Measurements from ENCODE around the gene BCAS3.

BCAS3 gene

DNA sequence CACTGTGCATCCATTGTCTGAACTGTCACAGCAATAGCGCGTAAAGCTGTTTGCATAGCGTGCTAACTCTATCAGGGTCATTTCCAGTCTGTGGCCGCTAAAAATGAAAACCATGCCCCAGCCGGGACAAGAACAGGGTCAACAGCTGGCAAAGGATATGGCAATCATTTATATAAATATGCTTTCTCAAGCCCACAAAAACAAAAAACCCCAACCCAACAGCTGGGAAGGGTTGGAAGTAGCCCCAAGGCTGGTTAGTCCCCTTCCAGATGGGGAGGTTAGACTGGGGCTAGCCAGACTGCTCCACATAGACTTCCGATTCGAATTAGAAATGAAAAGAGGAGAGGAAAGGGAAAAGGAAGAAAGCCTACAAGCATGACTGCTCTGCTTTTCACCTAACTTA is 518.7 kb downstream of the BCAS3 start:
- Histone ChIP-seq H3K18ac (ENCODE audit: low read length) (no peak overlapping the region), H3K79me2 (ENCODE audit: control insufficient read depth, insufficient read depth, low read length, poor library complexity) (no peaks in the 10 kb centered on the region), H3K4ac (ENCODE audit: low read depth, low read length) (no peak overlapping the region), H3K4me2 (ENCODE audit: low read length) (no peak overlapping the region), H2AFZ (ENCODE audit: insufficient read depth, low read length, poor library complexity) (no peak overlapping the region), H3K4me3 (ENCODE audit: low read depth, low read length) (no peak overlapping the region), H2AK5ac (ENCODE audit: low read length) (no peak overlapping the region), H3K27me3 (ENCODE audit: insufficient read depth, low read length) (no peaks in the 10 kb centered on the region), H3K36me3 (ENCODE audit: control insufficient read depth in 1 of 2, insufficient read depth in 2 of 2, low read length in 2 of 2) (no peaks in the 10 kb centered on the region), H3K79me1 (ENCODE audit: low read length) (no peaks in the 10 kb centered on the region), H3K9me3 (ENCODE audit: insufficient read depth, low read depth, low read length) (no peaks in the 10 kb centered on the region), H3K23ac (ENCODE audit: low read length) (no peak overlapping the region), H3K9ac (ENCODE audit: low read length) (no peak overlapping the region), H2BK120ac (ENCODE audit: insufficient read depth, low read length, poor library complexity) (no peak overlapping the region), H4K12ac (ENCODE audit: low read depth, low read length) (no peak overlapping the region), H3K4me1 (ENCODE audit: control insufficient read depth in 1 of 2, insufficient read depth in 2 of 2, low read length in 2 of 2) (peaks cover 2 to 5% of the 10 kb centered on the region in 2 experiments), H3K14ac (ENCODE audit: low read length) (no peak overlapping the region), H4K8ac (ENCODE audit: low read depth, low read length) (no peak overlapping the region), H2BK12ac (ENCODE audit: low read length) (no peak overlapping the region), H3K27ac (ENCODE audit: low read depth, low read length) (no peak overlapping the region), H4K91ac (ENCODE audit: low read depth, low read length) (no peak overlapping the region), H2BK5ac (ENCODE audit: low read depth, low read length, poor library complexity) (no peak overlapping the region)
- DNase-seq = no peak
- no CpG with 5 or more reads among the region's 7 CpGs for WGBS (ENCODE audit: extremely low coverage, insufficient coverage, insufficient read length)

DNA sequence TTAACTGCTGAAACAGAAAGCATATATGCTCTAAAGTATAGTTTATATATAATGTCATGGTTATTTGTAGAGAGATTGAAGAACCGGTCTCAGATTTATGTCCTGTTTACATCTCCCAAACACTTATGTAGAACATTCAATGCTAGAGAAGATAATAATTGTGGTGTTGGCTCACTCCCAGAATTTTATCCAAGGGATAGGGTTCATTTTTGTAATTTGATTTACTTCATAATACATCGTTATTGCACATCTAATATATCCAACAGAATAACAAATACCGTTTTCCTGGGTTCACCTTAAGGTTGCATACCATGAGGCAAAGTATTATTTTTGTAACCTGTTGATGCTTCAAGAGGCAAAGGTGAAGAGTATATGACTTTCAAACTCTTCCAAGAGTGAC is 519.1 kb downstream of the BCAS3 start:
- WGBS (ENCODE audit: extremely low coverage, insufficient coverage, insufficient read length) = no CpG with 5 or more reads among the region's 3 CpGs

DNA sequence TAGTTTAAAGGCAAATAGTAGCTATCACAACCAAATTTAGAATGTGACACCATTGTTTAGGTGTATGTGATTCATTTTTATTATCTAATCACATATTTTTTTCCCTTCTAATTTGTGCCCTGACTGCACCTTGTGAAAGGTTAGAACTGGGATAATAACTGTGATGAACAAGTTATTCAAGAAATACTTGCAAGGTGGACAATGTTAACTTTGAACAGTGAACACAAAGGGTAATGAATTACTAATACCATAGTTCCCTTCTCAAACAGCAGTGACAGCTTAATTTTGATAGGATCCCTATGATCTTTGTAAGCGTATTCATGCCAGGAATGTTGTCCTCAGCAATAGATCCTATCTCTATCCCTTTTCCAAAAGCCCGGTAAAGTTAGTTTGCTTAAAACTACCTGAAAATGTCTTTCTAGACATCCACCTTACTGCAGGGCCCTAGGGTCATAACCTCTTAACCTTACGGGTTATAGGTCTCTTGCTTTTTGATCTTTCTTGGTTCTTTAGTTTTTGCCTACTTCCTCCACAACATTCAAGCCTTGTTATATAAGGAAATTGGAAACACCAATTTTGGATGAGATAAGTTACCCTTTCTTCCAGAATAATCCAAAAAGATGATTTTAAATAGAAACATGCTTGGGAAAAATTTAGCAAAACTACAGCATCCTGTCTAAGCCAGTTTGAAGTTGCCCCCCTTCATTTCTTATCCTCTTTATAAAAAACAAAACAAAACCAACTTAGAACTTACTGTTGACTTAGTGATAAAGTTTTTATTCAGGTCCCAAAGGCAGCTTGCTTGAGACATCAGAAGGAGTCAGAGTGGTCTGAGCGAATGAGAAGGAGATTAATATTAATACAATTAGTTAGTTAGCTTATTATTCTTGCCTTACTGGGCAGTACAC is 522.0 kb downstream of the BCAS3 start:
- H3K9ac ChIP-seq (ENCODE audit: low read length) = no peak overlapping the region
- no peaks in the 10 kb centered on the region for H3K36me3 ChIP-seq (ENCODE audit: control insufficient read depth in 1 of 2, insufficient read depth in 2 of 2, low read length in 2 of 2)
- H3K14ac ChIP-seq (ENCODE audit: low read length) = no peak overlapping the region
- no peaks in the 10 kb centered on the region for H3K27me3 ChIP-seq (ENCODE audit: insufficient read depth, low read length)
- H4K12ac ChIP-seq (ENCODE audit: low read depth, low read length) = no peak overlapping the region
- H2BK12ac ChIP-seq (ENCODE audit: low read length) = no peak overlapping the region
- no peak overlapping the region for H3K4ac ChIP-seq (ENCODE audit: low read depth, low read length)
- peaks cover 2 to 5% of the 10 kb centered on the region in 2 experiments for H3K4me1 ChIP-seq (ENCODE audit: control insufficient read depth in 1 of 2, insufficient read depth in 2 of 2, low read length in 2 of 2)
- H3K18ac ChIP-seq (ENCODE audit: low read length) = no peak overlapping the region
- no peak overlapping the region for H2BK5ac ChIP-seq (ENCODE audit: low read depth, low read length, poor library complexity)
- no peak overlapping the region for H3K4me3 ChIP-seq (ENCODE audit: low read depth, low read length)
- WGBS (ENCODE audit: extremely low coverage, insufficient coverage, insufficient read length) = no CpG with 5 or more reads among the region's 4 CpGs
- no peaks in the 10 kb centered on the region for H3K9me3 ChIP-seq (ENCODE audit: insufficient read depth, low read depth, low read length)
- H3K4me2 ChIP-seq (ENCODE audit: low read length) = no peak overlapping the region
- no peak overlapping the region for H2BK120ac ChIP-seq (ENCODE audit: insufficient read depth, low read length, poor library complexity)
- no peak overlapping the region for H2AK5ac ChIP-seq (ENCODE audit: low read length)
- H4K91ac ChIP-seq (ENCODE audit: low read depth, low read length) = no peak overlapping the region
- DNase-seq = peak in 1 of 2 donors; percentile 66
- H3K27ac ChIP-seq (ENCODE audit: low read depth, low read length) = no peak overlapping the region
- no peak overlapping the region for H4K8ac ChIP-seq (ENCODE audit: low read depth, low read length)
- no peaks in the 10 kb centered on the region for H3K79me2 ChIP-seq (ENCODE audit: control insufficient read depth, insufficient read depth, low read length, poor library complexity)
- H3K23ac ChIP-seq (ENCODE audit: low read length) = no peak overlapping the region
- H3K79me1 ChIP-seq (ENCODE audit: low read length) = no peaks in the 10 kb centered on the region
- no peak overlapping the region for H2AFZ ChIP-seq (ENCODE audit: insufficient read depth, low read length, poor library complexity)

More for the DNA sequence above, 519.1 kb downstream of the BCAS3 start:
- Histone ChIP-seq H2BK120ac (ENCODE audit: insufficient read depth, low read length, poor library complexity) (no peak overlapping the region), H3K9me3 (ENCODE audit: insufficient read depth, low read depth, low read length) (no peaks in the 10 kb centered on the region), H2BK12ac (ENCODE audit: low read length) (no peak overlapping the region), H3K9ac (ENCODE audit: low read length) (no peak overlapping the region), H3K27ac (ENCODE audit: low read depth, low read length) (no peak overlapping the region), H4K91ac (ENCODE audit: low read depth, low read length) (no peak overlapping the region), H3K4ac (ENCODE audit: low read depth, low read length) (no peak overlapping the region), H3K4me1 (ENCODE audit: control insufficient read depth in 1 of 2, insufficient read depth in 2 of 2, low read length in 2 of 2) (peaks cover 2 to 5% of the 10 kb centered on the region in 2 experiments), H3K27me3 (ENCODE audit: insufficient read depth, low read length) (no peaks in the 10 kb centered on the region), H3K4me3 (ENCODE audit: low read depth, low read length) (no peak overlapping the region), H3K18ac (ENCODE audit: low read length) (no peak overlapping the region), H3K14ac (ENCODE audit: low read length) (no peak overlapping the region), H3K36me3 (ENCODE audit: control insufficient read depth in 1 of 2, insufficient read depth in 2 of 2, low read length in 2 of 2) (no peaks in the 10 kb centered on the region), H4K8ac (ENCODE audit: low read depth, low read length) (no peak overlapping the region), H3K4me2 (ENCODE audit: low read length) (no peak overlapping the region), H2AK5ac (ENCODE audit: low read length) (no peak overlapping the region), H3K23ac (ENCODE audit: low read length) (no peak overlapping the region), H2AFZ (ENCODE audit: insufficient read depth, low read length, poor library complexity) (no peak overlapping the region), H3K79me2 (ENCODE audit: control insufficient read depth, insufficient read depth, low read length, poor library complexity) (no peaks in the 10 kb centered on the region), H3K79me1 (ENCODE audit: low read length) (no peaks in the 10 kb centered on the region), H4K12ac (ENCODE audit: low read depth, low read length) (no peak overlapping the region), H2BK5ac (ENCODE audit: low read depth, low read length, poor library complexity) (no peak overlapping the region)
- DNase-seq = no peak

DNA sequence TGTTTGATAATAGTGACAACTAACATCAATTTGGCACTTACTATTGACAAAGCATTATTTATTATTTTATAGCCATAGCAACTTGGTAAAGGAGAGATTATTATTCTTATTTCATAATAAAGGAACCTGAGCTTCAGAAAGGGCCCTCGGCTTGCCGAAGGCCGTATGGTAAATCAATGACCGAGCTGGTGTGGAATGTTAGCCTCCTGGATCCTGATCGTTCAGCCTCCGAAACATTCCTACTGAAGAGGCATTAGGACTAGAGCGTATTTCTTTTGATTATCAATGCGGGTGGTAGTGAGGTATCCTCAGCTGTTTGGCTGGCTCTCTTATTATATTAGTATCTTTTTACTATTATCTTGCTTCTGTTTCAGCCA is 522.7 kb downstream of the BCAS3 start:
- H3K4me3 ChIP-seq (ENCODE audit: low read depth, low read length) = no peak overlapping the region
- no peak overlapping the region for H3K27ac ChIP-seq (ENCODE audit: low read depth, low read length)
- H3K4me1 ChIP-seq (ENCODE audit: control insufficient read depth in 1 of 2, insufficient read depth in 2 of 2, low read length in 2 of 2) = peaks cover 2 to 5% of the 10 kb centered on the region in 2 experiments
- no peak overlapping the region for H2AK5ac ChIP-seq (ENCODE audit: low read length)
- no peak overlapping the region for H3K18ac ChIP-seq (ENCODE audit: low read length)
- H3K79me1 ChIP-seq (ENCODE audit: low read length) = no peaks in the 10 kb centered on the region
- H2BK5ac ChIP-seq (ENCODE audit: low read depth, low read length, poor library complexity) = no peak overlapping the region
- H3K9me3 ChIP-seq (ENCODE audit: insufficient read depth, low read depth, low read length) = no peaks in the 10 kb centered on the region
- H3K4me2 ChIP-seq (ENCODE audit: low read length) = no peak overlapping the region
- no peaks in the 10 kb centered on the region for H3K36me3 ChIP-seq (ENCODE audit: control insufficient read depth in 1 of 2, insufficient read depth in 2 of 2, low read length in 2 of 2)
- H3K79me2 ChIP-seq (ENCODE audit: control insufficient read depth, insufficient read depth, low read length, poor library complexity) = no peaks in the 10 kb centered on the region
- no peak overlapping the region for H3K4ac ChIP-seq (ENCODE audit: low read depth, low read length)
- no peak overlapping the region for H3K9ac ChIP-seq (ENCODE audit: low read length)
- no peak overlapping the region for H2BK120ac ChIP-seq (ENCODE audit: insufficient read depth, low read length, poor library complexity)
- H2AFZ ChIP-seq (ENCODE audit: insufficient read depth, low read length, poor library complexity) = no peak overlapping the region
- no peak overlapping the region for H2BK12ac ChIP-seq (ENCODE audit: low read length)
- no peak overlapping the region for H4K91ac ChIP-seq (ENCODE audit: low read depth, low read length)
- no CpG with 5 or more reads among the region's 8 CpGs for WGBS (ENCODE audit: extremely low coverage, insufficient coverage, insufficient read length)
- H4K12ac ChIP-seq (ENCODE audit: low read depth, low read length) = no peak overlapping the region
- H4K8ac ChIP-seq (ENCODE audit: low read depth, low read length) = no peak overlapping the region
- DNase-seq = peak; percentile 77 to 92
- no peak overlapping the region for H3K23ac ChIP-seq (ENCODE audit: low read length)
- H3K14ac ChIP-seq (ENCODE audit: low read length) = no peak overlapping the region
- no peaks in the 10 kb centered on the region for H3K27me3 ChIP-seq (ENCODE audit: insufficient read depth, low read length)
